Smooth muscle cell (in vitro differentiated cells): Measurements from ENCODE around the gene ARHGAP15. TPM values are rescaled to one million over a fixed set of nuclear protein-coding genes. Genes with fewer than 3 reads are reported as not detected.

Experiments
- DNase-seq: peaks from one replicate; lab custom pipeline; 2025; ENCODE audit not compliant: unreplicated experiment; lab: John Stamatoyannopoulos, UW
- H2AFZ ChIP-seq: fragments of 200-600 bp; sonication (generic); 2 replicates; pipeline ENCODE4 v1.6.0; 2016; ENCODE audit warnings: antibody characterized with exemption, low read depth, mild to moderate bottlenecking
- H3F3A ChIP-seq: fragments of 200-600 bp; sonication (generic); 2 replicates; pipeline ENCODE4 v1.6.0; 2017; ENCODE audit warnings: antibody characterized with exemption, low read depth
- H3K27ac ChIP-seq: fragments of 200-600 bp; sonication (generic); 2 replicates; pipeline ENCODE4 v1.5.1; 2016; ENCODE audit warnings: low read depth, mild to moderate bottlenecking
- H3K27me3 ChIP-seq: fragments of 200-600 bp; sonication (generic); 2 replicates; pipeline ENCODE4 v1.6.1; 2016; ENCODE audit warnings: low read depth, mild to moderate bottlenecking
- H3K36me3 ChIP-seq: fragments of 200-600 bp; sonication (generic); 2 replicates; pipeline ENCODE4 v1.5.1; 2016; ENCODE audit warnings: low read depth
- H3K4me1 ChIP-seq: fragments of 200-600 bp; sonication (generic); 2 replicates; pipeline ENCODE4 v1.5.1; 2016; ENCODE audit warnings: low read depth
- H3K4me2 ChIP-seq: fragments of 200-600 bp; sonication (generic); 2 replicates; pipeline ENCODE4 v1.6.0; 2016; ENCODE audit warnings: mild to moderate bottlenecking
- H3K4me3 ChIP-seq: fragments of 200-600 bp; sonication (generic); 2 replicates; pipeline ENCODE4 v1.5.1; 2016; ENCODE audit warnings: mild to moderate bottlenecking
- H3K79me2 ChIP-seq: fragments of 200-600 bp; sonication (generic); 2 replicates; pipeline ENCODE4 v1.6.0; 2016; ENCODE audit warnings: low read depth, mild to moderate bottlenecking
- H3K9ac ChIP-seq: fragments of 200-600 bp; sonication (generic); 2 replicates; pipeline ENCODE4 v1.6.0; 2016; ENCODE audit warnings: low read depth
- H3K9me3 ChIP-seq: fragments of 200-600 bp; sonication (generic); replicated peaks from 2 replicates; pipeline ENCODE4 v1.5.1; 2016; ENCODE audit warnings: low read depth
- H4K20me1 ChIP-seq: fragments of 200-600 bp; sonication (generic); 2 replicates; pipeline ENCODE4 v1.6.0; 2016; ENCODE audit warnings: low read depth
- WGBS: methylation state at CpG from one replicate; pipeline ENCODE4 v1.1.7; 2016; ENCODE audit warnings: low lambda C conversion rate; 5-methylcytosine and 5-hydroxymethylcytosine counted together
- polyA plus RNA-seq: library from polyadenylated mRNA; unstranded; fragments of >200 nt; fragmentation: Nextera tagmentation; extraction: Ambion mirVana; gene quantifications from 2 replicates; pipeline ENCODE4 v1.2.1, GENCODE V29; 2016
- total RNA-seq: library from RNA; depleted of rRNA; stranded (reverse); fragments of >200 nt; gene quantifications from 2 replicates; pipeline ENCODE4 v1.2.3, GENCODE V29; 2014
- TF ChIP-seq, protein P1 (sequence below): fragments of 200-600 bp; sonication (generic); IDR thresholded peaks from 2 replicates; pipeline ENCODE4 v1.5.1; 2017; ENCODE audit warnings: borderline replicate concordance, mild to moderate bottlenecking, antibody characterized with exemption; ENCODE audit not compliant: insufficient read depth, poor library complexity, severe bottlenecking

The ARHGAP15 gene
- total and polyA plus RNA-seq, 2 experiments from 2014 or later: not detected

DNA sequence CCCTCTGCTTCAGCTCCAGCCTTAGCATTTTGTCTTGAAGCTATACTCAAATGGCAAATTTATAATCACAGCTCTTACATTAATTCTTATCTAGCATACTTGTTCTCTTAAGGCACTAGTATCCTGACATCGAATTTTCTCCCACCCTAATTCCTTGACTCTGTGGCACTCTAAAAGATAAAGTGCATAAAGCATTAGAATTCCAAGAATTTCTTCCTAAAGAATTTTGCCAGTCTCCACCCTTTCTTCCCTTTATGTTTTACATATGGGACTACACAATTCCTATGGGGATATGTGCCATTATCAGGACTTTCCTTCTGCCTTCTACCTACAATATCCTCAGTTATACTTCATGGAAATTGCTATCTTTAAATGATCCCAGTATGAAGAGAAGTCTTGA is 560.3 kb downstream of the ARHGAP15 start:
- TF ChIP-seq, protein P1, sequence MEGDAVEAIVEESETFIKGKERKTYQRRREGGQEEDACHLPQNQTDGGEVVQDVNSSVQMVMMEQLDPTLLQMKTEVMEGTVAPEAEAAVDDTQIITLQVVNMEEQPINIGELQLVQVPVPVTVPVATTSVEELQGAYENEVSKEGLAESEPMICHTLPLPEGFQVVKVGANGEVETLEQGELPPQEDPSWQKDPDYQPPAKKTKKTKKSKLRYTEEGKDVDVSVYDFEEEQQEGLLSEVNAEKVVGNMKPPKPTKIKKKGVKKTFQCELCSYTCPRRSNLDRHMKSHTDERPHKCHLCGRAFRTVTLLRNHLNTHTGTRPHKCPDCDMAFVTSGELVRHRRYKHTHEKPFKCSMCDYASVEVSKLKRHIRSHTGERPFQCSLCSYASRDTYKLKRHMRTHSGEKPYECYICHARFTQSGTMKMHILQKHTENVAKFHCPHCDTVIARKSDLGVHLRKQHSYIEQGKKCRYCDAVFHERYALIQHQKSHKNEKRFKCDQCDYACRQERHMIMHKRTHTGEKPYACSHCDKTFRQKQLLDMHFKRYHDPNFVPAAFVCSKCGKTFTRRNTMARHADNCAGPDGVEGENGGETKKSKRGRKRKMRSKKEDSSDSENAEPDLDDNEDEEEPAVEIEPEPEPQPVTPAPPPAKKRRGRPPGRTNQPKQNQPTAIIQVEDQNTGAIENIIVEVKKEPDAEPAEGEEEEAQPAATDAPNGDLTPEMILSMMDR: no peak
- no peak overlapping the region for H3K27ac ChIP-seq
- H2AFZ ChIP-seq: no peak overlapping the region
- no peaks in the 10 kb centered on the region for H3K9me3 ChIP-seq
- no peak for DNase-seq
- H3K4me3 ChIP-seq: no peak overlapping the region
- H3K4me2 ChIP-seq: no peak overlapping the region
- H3K4me1 ChIP-seq: peaks cover 32% of the 10 kb centered on the region
- no peaks in the 10 kb centered on the region for H3K36me3 ChIP-seq
- no peaks in the 10 kb centered on the region for H3K27me3 ChIP-seq
- no peaks in the 10 kb centered on the region for H3F3A ChIP-seq
- no peaks in the 10 kb centered on the region for H3K79me2 ChIP-seq
- no peak overlapping the region for H3K9ac ChIP-seq
- H4K20me1 ChIP-seq: no peaks in the 10 kb centered on the region
- 32% methylated on average over 1 of the region's 1 CpG for WGBS

DNA sequence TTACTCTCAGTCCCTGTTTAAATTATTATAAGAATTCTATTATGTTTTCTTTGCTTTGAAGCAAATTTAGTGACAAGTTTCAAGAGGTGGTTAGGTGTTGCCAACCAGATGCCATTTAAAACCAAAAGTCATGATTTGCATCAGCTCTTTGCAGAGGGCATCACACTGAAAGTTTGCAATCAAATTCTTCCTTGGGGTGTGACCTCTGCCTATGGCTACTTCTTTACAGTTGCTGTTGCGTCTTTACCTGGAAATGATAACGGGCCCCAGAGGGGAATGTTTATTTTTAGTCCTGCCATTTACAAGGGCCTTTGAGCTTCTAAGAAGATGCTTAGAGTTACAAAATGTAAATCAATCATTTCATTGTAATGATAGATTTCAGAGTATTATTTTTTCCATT is 561.0 kb downstream of the ARHGAP15 start:
- Histone ChIP-seq H4K20me1 (no peaks in the 10 kb centered on the region), H2AFZ (no peak overlapping the region), H3F3A (no peaks in the 10 kb centered on the region), H3K79me2 (no peaks in the 10 kb centered on the region), H3K4me1 (peaks cover 38% of the 10 kb centered on the region), H3K4me3 (no peak overlapping the region), H3K4me2 (no peak overlapping the region), H3K9ac (no peak overlapping the region), H3K27me3 (no peaks in the 10 kb centered on the region), H3K9me3 (no peaks in the 10 kb centered on the region), H3K27ac (no peak overlapping the region), H3K36me3 (no peaks in the 10 kb centered on the region)
- DNase-seq: no peak
- WGBS: 77% methylated on average over 2 of the region's 2 CpGs
- TF ChIP-seq, protein P1: no peak

DNA sequence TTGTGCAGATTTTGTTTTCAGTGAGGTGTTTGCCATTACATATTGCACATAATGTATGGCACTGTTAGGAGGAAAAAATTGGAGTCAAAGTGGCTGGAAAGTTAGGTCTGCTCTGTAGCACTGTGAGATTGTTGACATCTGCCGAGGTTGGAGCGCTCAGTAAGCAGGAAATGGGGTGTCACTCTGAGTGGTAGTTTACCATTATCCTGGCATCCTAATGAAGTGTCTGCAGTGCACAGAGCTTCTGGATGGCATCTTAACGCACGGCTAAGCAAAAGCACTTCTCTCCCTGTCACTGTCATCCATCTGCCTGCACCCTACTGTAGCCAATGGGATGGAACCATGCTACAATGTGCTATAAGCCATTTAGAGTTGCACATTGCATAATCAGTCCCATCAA is 561.9 kb downstream of the ARHGAP15 start:
- H3K27ac ChIP-seq: no peak overlapping the region
- TF ChIP-seq, protein P1: no peak
- no peaks in the 10 kb centered on the region for H3K79me2 ChIP-seq

DNA sequence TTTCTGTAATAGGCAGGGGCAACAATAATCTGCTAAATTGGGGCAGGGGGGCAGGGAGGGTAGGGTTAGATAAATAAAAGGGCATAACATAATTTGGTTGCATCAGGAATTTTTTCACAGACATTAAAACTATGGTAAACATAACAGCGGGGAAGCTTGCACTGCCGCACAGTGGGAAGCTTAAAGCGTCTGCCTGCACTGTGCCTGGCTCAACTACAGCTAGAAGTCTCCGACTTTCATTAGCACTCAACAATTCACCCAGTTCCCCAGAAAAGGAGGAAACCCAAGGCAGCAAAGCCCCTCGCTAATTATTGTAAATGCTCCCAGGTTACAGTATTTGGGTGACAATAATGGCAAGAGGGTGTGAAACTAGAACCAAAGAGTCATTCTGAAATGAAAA is 562.9 kb downstream of the ARHGAP15 start:
- Histone ChIP-seq H4K20me1 (no peaks in the 10 kb centered on the region), H3K36me3 (no peaks in the 10 kb centered on the region), H2AFZ (peak overlapping the region; percentile 75), H3K27ac (no peak overlapping the region), H3K4me1 (peaks cover 38% of the 10 kb centered on the region), H3K4me2 (peak overlapping the region; percentile 72), H3K27me3 (no peaks in the 10 kb centered on the region), H3K79me2 (no peaks in the 10 kb centered on the region), H3K9ac (no peak overlapping the region), H3K9me3 (no peaks in the 10 kb centered on the region), H3F3A (no peaks in the 10 kb centered on the region), H3K4me3 (no peak overlapping the region)
- whole genome bisulfite sequencing: 43% methylated on average over 5 of the region's 5 CpGs
- TF ChIP-seq, protein P1: no peak
- no peak for DNase-seq

More for the DNA sequence above, 561.9 kb downstream of the ARHGAP15 start:
- 41% methylated on average over 4 of the region's 4 CpGs for WGBS
- no peak overlapping the region for H3K9ac ChIP-seq
- H3K4me2 ChIP-seq: no peak overlapping the region
- peaks cover 38% of the 10 kb centered on the region for H3K4me1 ChIP-seq
- no peaks in the 10 kb centered on the region for H3K27me3 ChIP-seq
- no peaks in the 10 kb centered on the region for H3K36me3 ChIP-seq
- H3F3A ChIP-seq: no peaks in the 10 kb centered on the region
- H3K9me3 ChIP-seq: no peaks in the 10 kb centered on the region
- H3K4me3 ChIP-seq: no peak overlapping the region
- DNase-seq: no peak
- no peaks in the 10 kb centered on the region for H4K20me1 ChIP-seq
- no peak overlapping the region for H2AFZ ChIP-seq
